GM10248 (cell line): Measurements from ENCODE around the gene PEX26.

Source experiments
- CTCF ChIA-PET: fragments of 300-600 bp; sonication (Branson Sonifier 250); formaldehyde crosslinking; extraction: SDS; loops from one replicate; lab custom pipeline; 2021; ENCODE audit warnings: antibody characterized with exemption; lab: Yijun Ruan, JAX
- POLR2A ChIA-PET: fragments of 350-650 bp; sonication (Branson Sonifier 250); formaldehyde crosslinking; extraction: SDS; loops from one replicate; lab custom pipeline; 2020; ENCODE audit warnings: antibody characterized with exemption; lab: Yijun Ruan, JAX
- DNase-seq: peaks from one replicate; pipeline ENCODE4 v3.0.0; 2012; ENCODE audit errors: extremely low spot score
- TF ChIP-seq, protein P1 (sequence below): IDR thresholded peaks from 2 replicates; pipeline ENCODE4 v1.5.1; 2012; ENCODE audit warnings: mild to moderate bottlenecking, low read depth; ENCODE audit errors: extremely low read depth, missing control alignments, control extremely low read depth

Gene PEX26

DNA sequence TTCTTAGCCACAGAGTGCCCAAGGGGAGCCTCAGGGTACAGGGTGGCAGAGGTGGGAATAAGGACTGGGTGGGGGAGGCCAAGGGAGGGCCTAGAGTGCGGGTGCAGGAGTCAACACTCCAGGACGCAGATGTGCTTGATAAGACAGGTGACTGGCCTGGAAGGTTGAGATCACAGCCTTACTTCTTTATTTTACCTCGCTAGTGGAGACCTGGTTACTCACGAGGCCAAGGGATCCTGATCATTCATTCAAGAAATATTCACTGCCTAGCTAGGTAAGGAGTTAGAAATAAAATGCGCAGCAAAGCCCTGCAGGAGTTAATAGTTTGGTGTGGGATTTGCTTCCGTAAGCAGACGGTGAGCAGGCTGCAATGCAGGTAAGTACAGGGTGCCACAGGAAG, 13.2 kb upstream of the PEX26 start:
- CTCF ChIA-PET = interaction anchor here (0.9 to 5.7 kb wide), 4 partner anchors 8 to 125 kb away, joined by 3 to 91 read pairs (median 4); partner anchors contain the start of gene PEX26
- TF ChIP-seq, protein P1, sequence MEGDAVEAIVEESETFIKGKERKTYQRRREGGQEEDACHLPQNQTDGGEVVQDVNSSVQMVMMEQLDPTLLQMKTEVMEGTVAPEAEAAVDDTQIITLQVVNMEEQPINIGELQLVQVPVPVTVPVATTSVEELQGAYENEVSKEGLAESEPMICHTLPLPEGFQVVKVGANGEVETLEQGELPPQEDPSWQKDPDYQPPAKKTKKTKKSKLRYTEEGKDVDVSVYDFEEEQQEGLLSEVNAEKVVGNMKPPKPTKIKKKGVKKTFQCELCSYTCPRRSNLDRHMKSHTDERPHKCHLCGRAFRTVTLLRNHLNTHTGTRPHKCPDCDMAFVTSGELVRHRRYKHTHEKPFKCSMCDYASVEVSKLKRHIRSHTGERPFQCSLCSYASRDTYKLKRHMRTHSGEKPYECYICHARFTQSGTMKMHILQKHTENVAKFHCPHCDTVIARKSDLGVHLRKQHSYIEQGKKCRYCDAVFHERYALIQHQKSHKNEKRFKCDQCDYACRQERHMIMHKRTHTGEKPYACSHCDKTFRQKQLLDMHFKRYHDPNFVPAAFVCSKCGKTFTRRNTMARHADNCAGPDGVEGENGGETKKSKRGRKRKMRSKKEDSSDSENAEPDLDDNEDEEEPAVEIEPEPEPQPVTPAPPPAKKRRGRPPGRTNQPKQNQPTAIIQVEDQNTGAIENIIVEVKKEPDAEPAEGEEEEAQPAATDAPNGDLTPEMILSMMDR = no peak
- POLR2A ChIA-PET = no interaction called here
- no peak for DNase-seq

DNA sequence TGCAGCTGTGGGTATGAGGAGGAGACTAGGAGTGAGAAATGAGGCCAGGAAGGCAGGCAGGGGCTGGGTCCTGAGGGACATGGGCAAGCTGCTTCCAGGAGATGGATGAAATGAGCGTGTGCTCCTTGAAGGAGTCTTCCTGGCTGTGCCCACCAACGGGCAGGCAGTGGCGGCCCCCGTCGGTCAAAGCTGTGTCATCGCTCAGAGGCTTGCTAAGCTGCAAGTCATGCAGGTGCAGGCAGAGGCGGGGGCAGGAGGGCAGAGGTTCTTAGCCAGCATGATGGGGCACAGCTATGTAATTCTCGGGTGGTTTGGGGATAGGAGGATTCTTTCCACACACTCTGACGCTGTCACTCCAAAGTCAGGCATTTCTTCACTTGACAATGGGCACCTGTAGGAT, 12.5 kb upstream of the PEX26 start:
- DNase-seq = no peak
- ChIA-PET POLR2A (no interaction called here), CTCF (interaction anchor here (0.9 to 5.7 kb wide), 5 partner anchors 8 to 236 kb away, joined by 3 to 91 read pairs (median 4); partner anchors contain the start of gene PEX26)
- TF ChIP-seq, protein P1 = no peak

DNA sequence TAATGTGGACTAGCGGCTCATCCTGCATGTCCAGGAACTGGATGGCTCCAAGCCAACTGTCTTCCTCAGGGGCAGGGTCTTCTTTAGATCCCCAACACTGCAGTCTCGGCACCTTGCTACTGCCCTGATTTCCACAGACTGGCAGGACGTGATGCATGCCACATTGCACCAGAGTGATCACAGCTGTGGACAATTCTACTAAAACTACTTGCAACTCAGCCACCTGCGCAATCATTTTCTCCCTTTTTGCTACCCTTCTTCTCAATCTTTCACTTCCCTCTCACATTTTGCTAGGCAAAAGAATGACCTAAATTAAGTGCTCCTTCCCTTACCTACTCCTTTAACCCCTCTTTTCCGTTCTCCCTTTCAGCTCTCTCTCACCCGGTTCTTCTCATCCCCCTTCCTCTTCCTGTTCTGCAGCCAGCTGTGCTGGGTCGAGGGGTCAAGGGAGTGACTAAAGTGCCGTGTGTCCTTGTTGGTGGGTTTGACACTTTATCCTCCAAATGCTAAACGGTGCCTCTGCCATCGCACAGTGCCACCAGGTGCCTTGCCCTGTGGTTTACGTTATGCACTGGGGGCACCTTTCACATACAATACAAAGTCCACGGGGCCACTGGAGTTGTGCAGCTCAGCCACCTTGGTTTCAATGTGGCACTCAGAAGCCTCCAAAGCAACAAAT, 11.5 kb upstream of the PEX26 start:
- DNase-seq = no peak
- TF ChIP-seq, protein P1 = no peak
- CTCF ChIA-PET = interaction anchor here (1.0 to 5.7 kb wide), 4 partner anchors 10 to 237 kb away, joined by 3 to 91 read pairs (median 4); partner anchors contain the start of gene PEX26
- POLR2A ChIA-PET = no interaction called here

DNA sequence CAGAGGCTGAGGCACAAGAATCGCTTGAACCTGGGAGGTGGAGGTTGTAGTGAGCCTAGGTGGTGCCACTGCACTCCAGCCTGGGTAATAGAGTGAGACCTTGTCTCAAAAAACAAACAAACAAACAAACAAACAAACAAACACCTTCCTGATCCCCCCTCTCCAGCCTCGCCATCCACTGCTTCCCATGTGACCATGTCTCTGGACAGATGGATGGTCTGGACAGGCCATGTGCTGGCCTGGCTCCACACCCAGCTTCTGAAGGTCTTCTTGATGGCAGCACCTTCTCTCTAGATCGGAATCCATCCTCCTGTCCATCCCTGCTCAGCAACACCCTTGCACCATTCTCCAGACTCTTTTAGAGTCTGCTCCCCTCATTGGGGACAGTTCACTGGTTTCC, 10.7 kb upstream of the PEX26 start:
- CTCF ChIA-PET = interaction anchor here (5.7 kb wide), 1 partner anchor 9 kb away, joined by 91 read pairs; the partner anchor contains the start of gene PEX26
- no peak for DNase-seq
- POLR2A ChIA-PET = no interaction called here
- TF ChIP-seq, protein P1 = no peak

DNA sequence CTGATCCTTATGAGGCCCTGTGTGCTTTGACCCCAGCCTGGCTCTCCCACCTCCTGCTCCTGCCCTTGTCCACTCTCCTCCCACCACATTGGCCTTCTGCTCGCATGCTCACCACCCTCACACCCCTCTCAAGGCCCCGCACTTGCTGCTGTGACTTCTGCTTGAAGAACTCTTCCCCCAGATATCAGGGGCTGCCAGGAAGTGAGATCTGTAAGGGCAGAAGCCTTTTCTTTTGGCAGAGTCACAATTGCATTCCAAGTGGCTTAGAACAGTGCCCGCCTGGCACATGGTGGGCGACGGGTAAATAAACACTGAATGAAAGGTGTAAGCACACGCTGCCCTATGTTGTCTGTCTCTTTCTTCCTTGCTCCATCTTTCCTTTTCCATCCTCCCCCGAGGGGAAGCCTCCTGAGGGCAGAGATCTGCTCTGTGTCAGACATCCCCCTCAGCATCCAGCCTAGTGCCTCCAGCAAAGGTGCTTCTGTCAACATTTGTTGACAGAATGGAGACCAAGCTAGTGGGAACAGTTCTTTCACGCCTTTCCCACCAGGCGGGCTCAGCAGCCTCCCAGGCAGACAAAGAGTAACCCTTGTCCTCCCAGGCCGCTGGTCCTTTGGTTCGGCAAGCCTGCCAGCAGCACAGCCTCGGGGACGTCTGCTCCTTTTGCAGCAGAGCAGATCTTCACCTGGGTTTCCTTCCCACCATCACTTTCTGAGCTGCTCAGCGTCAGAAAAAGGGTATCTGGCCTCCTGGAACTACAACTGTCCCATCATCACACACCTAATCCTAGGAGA, 10.0 kb upstream of the PEX26 start:
- DNase-seq = no peak
- ChIA-PET POLR2A (no interaction called here), CTCF (interaction anchor here (1.1 kb wide), 2 partner anchors 9 to 10 kb away, joined by 3 read pairs; partner anchors contain the start of gene PEX26)
- TF ChIP-seq, protein P1 = no peak

DNA sequence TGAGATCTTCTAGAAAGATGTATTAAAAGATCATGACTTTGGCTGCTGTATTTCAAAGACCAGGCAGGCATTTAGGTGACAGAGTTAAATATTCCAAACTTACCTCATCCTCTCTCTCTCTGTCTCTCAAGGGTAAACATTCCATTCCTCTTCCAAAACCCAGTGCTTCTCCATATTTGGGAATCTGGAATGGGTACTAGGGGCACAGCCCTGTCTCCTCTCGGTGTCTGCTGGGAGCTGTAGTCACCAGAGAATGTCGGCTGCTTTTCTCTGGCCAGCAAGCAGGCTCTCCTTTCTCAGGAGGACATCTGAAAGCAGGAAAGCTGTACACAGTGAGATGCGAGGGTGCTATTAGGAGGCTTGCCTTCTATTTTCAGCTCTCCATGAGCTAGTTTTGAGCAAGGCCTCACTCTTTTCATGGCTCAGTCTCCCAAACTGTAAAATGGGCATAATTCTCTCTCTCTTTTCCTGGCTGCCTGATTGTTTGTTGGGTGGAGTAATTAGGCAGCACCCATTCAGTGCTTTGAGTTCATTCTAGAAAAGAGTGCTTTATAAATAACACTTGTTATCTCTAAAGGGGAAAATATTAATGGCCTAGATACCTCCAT, 9.3 kb upstream of the PEX26 start:
- POLR2A ChIA-PET = no interaction called here
- CTCF ChIA-PET = interaction anchor here (0.9 to 1.1 kb wide), 3 partner anchors 8 to 57 kb away, joined by 3 read pairs; partner anchors contain the start of gene PEX26
- TF ChIP-seq, protein P1 = no peak
- DNase-seq = no peak
